ENCODE measurements around the gene NR1I3. TPM values are rescaled to one million over a fixed set of nuclear protein-coding genes. Genes with fewer than 3 reads are reported as not detected.

NR1I3 gene
- polyA plus RNA-seq, 1 of the 3 experiments (the other 2 are of a cell fraction): not detected

- DNase-seq: no peak
- Histone ChIP-seq H3K79me2 (ENCODE audit: insufficient read depth) (no peaks in the 10 kb centered on the region), H3K36me3 (replicated peaks in 1 of 2; ENCODE audit: control insufficient read depth in 1 of 2, insufficient read depth in 2 of 2, low read length in 1 of 2) (no peaks in the 10 kb centered on the region), H2AFZ (ENCODE audit: low read depth) (no peak overlapping the region), H3K27ac (ENCODE audit: low read depth in 2 of 2, low read length in 1 of 2) (no peak overlapping the region), H3K4me2 (no peak overlapping the region), H4K20me1 (ENCODE audit: insufficient read depth) (no peaks in the 10 kb centered on the region), H3K9me3 (no peaks in the 10 kb centered on the region), H3K9me2 (no peaks in the 10 kb centered on the region), H3K27me3 (ENCODE audit: insufficient read depth) (peaks cover 12% of the 10 kb centered on the region; the same call in 1 of the 2 replicates), H3K9ac (no peak overlapping the region), H3K4me3 (ENCODE audit: low read depth in 2 of 2, low read length in 1 of 2) (no peak overlapping the region), H3K4me1 (ENCODE audit: control insufficient read depth in 1 of 2, insufficient read depth in 2 of 2, low read depth in 1 of 2, low read length in 1 of 2) (no peaks in the 10 kb centered on the region; a peak in 1 of 4 replicates), H3F3A (replicated peaks; ENCODE audit: insufficient read depth) (no peaks in the 10 kb centered on the region)
- TF ChIP-seq CTCF (IDR thresholded peaks at IDR 0.05) (no peak), RFX5 (IDR thresholded peaks at IDR 0.05; ENCODE audit: low read length) (no peak), SIN3A (IDR thresholded peaks at IDR 0.05; ENCODE audit: borderline replicate concordance, low read depth, low read length) (no peak), EP300 (IDR thresholded peaks at IDR 0.05; ENCODE audit: borderline replicate concordance in 1 of 2, low read depth in 1 of 2, low read length in 1 of 2) (no peak), ZBTB33 (IDR thresholded peaks at IDR 0.05; ENCODE audit: borderline replicate concordance, low read depth) (no peak), FOSL2 (IDR thresholded peaks at IDR 0.05; ENCODE audit: borderline replicate concordance, low read depth) (no peak), RAD21 (IDR thresholded peaks at IDR 0.05; ENCODE audit: low read length) (no peak), PBX3 (IDR thresholded peaks at IDR 0.05) (no peak), FOXJ3 (CRISPR knock-in tag; IDR thresholded peaks at IDR 0.05) (no peak), USF1 (IDR thresholded peaks at IDR 0.05; ENCODE audit: borderline replicate concordance, low read depth) (no peak), REST (IDR thresholded peaks at IDR 0.05; ENCODE audit: low read depth, low read length) (no peak), POLR2AphosphoS5 (IDR thresholded peaks at IDR 0.05; ENCODE audit: low read depth, low read length) (no peak), RCOR1 (IDR thresholded peaks at IDR 0.05; ENCODE audit: low read length) (no peak), TAF1 (IDR thresholded peaks at IDR 0.05; ENCODE audit: borderline replicate concordance, low read depth, low read length) (no peak), MAX (IDR thresholded peaks at IDR 0.05; ENCODE audit: low read depth) (no peak), IRF3 (IDR thresholded peaks at IDR 0.05; ENCODE audit: low read depth, low read length) (no peak), GABPA (IDR thresholded peaks at IDR 0.05; ENCODE audit: low read depth) (no peak)
- ChIA-PET POLR2A (no interaction called here), CTCF (no interaction called here)
- 37% methylated on average over 3 of the region's 3 CpGs for WGBS (ENCODE audit: low lambda C conversion rate)
Measured at GRCh38 chr1:161273402-161273801, 35.4 kb upstream of the NR1I3 start.
